HG02870 (cell line): ENCODE data around the gene RBMS1.

ENCODE experiments used
- ATAC-seq: cut with Tn5 transposase; IDR thresholded peaks from one replicate; pipeline ENCODE4 v1.9.1; 2021; ENCODE audit warnings: mild to moderate bottlenecking, moderate library complexity; ENCODE audit not compliant: unreplicated experiment

The RBMS1 gene

DNA sequence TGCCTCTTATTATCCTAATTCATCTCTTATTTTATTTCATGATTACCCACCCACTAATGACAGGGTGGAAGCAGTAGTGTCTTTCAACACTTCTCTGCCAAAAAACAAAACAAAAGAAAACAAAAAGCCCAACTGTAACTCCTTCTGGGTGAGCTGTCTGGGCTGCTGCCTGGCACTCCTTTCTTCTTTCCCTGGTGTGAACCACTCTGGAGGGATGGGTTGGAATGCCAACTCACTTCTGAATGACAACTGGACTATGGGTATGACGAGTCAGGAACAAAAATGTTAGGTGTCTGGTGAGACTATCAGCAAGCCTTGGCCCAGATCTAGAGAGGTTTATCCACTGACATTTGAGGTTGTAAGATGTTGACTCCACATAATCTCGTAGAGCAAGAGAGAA lies 205.3 kb downstream of the RBMS1 start:
- no peak for ATAC-seq

DNA sequence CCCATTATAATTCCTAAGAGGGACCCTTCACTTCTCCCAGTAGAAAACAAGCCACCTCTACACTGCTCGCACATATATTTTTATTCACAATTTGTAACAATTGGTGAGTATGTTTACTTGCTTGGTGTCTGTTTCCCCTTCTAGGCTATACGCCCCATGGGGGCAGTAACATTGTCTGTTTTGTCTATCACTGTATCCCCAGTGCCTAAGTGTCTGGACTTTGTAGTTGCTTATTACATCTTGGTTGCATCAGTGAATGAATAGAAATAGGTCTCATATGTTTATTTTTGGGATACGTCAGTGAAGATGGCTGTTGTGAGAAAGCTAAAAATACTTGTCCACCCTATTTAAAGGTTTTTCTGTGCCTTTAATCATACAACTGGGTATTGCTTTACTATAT lies 206.1 kb downstream of the RBMS1 start:
- ATAC-seq = no peak

DNA sequence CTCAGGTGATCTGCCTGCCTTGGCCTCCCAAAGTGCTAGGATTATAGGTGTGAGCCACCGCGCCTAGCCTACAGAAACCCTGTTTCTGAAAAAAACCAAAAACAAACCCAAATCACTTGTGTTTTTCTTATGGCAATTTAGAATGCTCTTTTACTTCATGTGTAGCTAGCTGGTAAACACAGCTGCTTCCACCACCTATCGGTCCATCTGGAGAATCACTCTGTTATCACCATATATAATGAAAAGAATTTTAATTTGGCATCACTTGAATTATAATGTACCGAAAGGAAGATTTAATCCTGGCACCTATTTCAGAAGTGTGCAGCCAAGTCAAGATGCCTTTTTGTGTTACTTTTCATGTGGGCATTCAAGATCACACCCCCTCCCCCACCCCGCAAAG lies 207.1 kb downstream of the RBMS1 start:
- ATAC-seq = no peak

DNA sequence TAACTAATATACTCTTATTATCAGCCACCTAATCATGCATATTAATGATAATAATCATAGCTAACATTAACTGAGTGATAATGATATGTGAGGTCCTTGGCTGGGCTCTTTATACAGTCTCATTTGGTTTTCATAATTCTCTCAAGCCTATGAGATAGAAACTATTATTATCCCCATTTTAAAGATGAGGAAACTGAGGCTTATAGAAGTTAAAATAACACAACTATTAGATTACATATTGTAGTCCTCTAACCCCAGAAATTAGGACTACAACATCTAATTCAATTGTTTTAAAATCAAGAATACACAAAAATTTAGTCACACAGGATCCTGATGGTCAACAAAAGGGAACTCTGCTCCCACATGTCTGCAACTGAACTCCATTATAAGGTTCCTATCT lies 209.9 kb downstream of the RBMS1 start:
- no peak for ATAC-seq

DNA sequence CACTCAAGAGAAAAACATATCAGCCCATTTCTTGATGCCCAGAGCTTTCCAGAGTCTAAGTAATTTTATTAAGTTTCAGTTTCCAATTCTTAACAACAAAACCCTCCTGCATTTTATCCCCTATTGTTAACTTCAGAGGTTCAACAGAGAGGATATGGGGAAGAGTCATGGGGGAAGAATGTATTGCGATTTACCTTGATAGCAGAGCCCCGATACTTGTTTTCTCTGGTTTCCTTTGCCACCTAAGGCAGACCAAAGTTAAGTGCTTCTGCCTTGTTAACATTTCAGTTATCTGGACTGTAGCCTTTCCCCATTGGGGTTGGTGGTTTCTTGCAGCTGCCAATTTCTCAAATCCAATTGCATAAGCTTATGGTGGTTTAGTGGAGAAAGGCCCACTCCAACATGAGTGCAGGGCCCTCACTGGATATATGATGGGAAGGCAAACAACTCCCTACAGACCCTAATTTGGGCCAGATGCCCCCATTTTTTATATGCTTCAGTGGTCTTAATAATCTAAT lies 211.5 kb downstream of the RBMS1 start:
- ATAC-seq = no peak

DNA sequence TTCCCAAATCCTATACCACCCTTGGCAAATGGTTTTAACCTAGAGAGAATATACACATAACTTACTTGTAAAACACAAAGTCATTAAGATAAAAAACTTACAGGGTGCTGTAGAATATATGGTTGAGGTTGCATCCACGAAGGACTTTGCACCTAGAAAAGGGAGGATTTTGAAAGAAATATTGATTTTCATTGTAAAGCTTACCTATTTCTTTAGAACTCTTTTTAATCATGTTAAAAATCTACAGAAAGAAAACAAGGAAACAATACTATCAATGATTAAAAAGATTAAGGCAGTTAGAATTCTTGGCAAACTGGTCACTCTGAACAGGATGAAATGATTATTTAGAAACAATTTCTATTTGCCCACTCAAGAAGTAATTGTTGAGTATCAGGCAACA lies 212.4 kb downstream of the RBMS1 start:
- ATAC-seq = no peak

DNA sequence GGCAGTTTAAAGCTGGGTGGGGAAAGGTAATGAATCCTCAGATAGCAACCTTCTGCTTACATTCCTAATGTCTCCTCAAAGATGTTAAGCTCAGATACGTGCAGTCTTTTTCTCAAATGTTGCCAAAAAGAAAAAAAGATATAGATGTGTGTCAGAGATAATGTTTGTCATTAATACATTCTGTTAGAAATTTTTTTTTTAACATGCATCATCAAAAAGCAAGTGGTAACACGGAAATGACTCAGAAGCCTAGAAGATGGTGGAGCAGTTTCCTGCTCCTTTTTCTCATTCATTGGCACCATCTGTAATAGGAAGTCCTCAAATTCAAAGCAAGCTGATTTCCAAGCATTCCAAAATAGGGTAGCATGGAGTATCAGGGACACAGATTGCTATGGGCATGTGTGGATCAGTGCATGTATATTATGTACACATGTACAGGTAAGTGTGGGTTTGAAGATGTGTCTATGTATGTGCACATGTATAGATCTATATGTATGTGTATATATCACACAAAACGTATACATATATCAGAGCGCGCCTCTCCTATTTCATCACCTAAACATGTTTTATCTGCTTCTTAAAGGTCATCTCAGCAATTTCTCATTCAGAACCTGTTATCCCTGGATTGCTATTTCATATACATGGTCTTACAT lies 213.7 kb downstream of the RBMS1 start:
- ATAC-seq = no peak

DNA sequence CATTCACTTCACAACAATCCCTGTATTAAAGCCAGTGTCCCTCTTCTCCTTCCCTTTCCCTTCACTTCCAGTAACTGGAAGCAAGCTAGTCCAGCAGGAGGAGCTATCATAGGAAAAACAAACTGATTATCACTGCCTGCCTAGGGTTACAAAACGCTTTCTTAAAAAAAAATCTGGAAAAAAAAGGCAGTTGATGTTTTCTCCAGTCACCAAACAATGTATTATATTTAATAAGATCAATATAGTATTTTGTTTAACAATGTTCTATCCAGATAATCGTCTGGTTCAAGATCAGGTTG lies 214.8 kb downstream of the RBMS1 start:
- no peak for ATAC-seq

DNA sequence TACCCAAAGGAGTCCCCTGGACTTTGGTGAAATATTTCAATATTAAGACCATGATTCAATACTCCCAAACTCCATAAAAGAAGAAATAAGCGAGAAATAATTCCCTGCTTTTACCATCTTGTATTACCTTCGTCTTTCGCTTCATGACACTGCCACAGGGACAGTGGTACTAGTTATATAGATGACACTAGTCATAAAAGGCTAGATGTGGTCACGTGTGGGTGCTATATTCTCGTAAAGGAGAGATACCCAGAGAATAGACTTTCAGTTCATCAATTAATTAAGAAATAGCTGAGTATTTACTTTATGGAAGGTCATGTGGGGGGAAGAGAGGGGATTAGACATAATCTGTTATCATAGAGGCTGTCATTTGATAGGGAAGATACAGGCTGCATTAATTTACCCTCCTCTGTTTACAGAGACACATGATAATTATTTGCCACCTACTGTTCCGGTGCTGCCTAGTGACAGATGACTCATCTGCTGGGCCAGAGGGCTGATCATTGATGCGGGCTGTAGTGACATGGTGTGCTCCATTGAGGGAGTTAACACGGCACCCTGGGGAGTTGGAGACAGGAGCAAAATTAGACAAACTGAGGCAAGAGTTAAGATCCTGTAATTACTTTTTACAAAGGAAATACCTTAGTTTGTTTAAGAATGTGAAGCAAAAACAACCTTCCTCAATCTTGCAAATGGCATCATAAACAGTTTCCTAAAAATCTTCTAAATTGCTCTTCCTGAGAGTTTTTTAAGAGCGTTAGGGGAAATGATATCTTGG lies 215.3 kb downstream of the RBMS1 start:
- peak; percentile 93 for ATAC-seq

DNA sequence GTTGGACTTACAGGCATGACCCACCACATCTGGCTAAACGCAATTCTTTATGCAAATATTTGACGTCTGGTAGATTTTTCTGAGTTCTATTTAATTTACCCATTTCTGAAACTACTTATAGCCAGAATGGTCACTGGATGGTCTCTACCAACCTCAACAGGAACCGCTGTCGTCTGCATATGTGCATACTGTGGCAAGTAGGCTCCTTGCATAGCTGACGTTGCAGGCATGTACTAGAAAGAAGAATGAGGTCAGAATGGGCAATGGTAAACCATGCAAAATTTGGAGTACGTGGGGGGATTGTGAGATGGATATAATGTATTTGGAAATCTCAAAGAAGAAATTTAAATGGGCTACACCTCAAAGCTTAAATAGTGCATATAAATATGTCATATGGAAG lies 216.5 kb downstream of the RBMS1 start:
- ATAC-seq = no peak

DNA sequence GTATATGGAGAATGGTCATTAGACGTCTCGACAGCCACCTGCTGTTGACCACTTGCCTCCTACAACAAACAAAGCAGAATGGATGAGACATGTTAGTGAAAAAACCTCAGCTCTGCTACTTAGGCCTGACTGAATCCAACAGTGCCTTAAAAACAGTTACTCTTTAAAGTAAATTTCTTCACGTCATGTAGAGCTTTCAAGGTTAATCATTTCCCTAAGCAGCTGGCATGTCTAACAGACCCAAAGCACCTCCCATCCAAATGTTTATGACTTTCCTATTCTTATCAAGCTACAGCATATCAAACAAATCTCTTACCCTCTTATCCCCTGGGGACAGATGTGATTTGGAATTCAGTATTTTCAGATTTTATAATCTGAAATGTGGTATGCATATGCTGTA lies 218.0 kb downstream of the RBMS1 start:
- no peak for ATAC-seq

DNA sequence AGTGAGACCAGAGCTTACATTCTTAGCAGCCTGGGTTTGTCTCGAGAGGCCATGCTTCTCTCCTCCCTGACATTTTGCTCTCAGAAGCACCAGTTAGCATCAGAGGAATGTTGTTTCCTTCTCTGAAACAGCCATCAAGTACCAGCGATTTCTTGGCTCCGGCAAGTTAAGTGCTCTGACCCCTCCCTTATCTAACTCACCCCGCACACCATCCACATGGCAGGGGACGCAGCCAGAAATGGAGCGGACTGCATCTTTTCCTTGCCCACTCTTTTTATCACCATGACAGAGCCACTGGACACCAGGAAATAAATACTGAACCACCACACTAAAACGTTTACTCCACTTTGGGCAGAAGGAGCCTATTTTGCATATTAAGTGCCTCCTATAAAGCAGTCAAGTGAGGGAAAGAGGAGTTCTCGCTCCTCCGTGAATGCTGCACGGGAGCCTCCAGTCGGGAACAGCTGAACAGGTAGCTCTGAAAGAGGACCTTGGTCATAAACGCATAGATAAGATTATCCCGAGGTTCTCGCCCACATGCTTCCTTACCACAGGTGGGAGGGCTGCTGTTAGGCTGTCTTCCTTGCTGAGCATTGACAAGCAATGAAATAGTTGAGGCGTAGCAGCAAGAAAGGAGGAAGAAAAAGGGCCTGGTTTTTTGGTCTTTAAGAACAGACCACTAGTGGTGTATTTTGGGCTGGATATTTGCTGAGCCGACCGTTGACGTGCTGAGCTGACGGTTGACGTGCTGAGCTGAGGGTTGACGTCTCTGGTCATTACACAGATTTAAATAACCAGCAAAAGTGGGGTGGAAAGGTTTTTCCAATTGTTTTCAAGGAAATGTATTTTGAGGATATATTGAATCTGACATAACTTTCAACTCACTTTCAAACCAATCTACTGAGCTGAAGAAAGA lies 222.2 kb downstream of the RBMS1 start:
- ATAC-seq = no peak

DNA sequence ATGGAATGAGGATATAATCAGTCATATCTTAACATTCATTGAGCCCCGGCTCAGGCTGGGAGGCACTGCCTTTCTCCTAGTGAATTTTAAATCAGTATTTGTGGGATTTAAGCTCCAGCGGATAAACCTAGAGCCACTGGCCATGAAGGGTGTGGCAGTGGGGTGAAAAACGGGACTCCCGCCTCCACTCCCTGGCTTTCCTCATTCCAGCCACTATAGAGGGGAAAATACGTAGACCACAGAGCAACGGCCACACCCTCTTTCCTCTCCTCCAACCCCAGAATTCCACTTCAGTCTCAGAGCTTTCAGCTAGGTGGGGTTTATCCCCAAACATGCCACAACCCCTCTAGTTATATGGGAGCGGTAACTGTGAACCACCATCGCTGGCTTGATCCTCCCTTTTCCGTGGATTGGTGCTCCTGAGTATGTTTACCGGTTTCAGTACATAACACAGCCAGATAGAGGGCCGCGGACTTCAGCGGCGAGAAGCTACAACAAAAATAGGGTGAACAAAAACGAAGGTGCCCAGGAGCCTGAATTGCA lies 223.0 kb downstream of the RBMS1 start:
- no peak for ATAC-seq

DNA sequence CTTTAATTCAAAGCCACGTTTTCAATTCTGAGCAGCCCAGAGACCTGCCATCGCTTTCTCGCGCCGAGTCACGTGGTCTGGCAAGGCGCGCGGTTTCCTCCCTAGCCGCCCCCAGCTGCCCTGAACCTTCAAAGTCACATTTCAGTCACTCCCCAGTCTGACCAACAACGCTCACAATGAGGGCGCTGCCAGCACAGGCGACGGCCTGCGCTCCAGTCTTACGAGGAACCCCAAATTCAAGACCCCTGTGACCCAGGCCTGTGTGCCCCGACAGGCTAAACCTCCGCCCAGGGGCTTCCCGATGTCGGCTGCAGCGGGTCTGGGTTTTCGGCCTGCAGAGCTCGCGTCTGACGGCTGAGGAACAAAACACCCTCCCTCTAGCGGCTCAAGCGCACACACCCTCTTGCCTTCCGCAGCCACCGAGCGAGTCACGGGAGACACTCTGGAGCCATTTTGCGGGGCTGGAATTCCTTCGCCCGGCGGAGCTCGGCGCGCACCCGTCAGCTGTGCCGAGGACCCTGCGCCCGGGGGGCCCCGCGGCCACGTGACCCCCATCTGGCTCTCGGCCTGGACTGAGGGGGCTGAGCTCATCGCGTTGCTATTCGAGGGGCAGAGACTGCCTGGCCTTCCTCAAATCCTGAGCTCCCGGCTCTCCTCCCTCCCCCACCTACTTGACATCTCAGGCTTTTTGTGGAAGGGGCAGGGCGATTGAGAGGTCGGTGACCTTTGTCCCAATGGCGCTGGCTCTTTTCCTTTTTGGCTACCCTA lies 223.6 kb downstream of the RBMS1 start:
- peak; percentile 66 for ATAC-seq

DNA sequence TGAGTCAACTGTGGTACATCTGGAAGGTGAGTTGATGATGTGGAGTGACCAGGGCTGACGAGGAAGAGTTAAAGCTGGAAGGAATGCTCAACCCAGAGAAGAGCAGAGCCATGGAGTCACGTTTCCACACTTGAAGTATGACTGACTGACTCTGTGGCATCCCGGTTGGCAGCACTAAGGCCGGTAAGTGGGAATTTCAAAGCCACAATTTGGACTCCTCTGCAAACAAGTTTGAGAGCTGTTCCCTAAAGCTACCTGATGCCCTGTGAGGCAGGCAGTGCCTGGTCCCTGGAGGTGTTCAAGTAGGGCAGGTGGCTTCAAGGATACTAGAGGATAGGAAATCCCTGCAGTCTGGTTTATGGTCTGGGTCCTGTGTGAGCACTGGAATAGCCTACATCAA lies 224.2 kb downstream of the RBMS1 start:
- no peak for ATAC-seq

DNA sequence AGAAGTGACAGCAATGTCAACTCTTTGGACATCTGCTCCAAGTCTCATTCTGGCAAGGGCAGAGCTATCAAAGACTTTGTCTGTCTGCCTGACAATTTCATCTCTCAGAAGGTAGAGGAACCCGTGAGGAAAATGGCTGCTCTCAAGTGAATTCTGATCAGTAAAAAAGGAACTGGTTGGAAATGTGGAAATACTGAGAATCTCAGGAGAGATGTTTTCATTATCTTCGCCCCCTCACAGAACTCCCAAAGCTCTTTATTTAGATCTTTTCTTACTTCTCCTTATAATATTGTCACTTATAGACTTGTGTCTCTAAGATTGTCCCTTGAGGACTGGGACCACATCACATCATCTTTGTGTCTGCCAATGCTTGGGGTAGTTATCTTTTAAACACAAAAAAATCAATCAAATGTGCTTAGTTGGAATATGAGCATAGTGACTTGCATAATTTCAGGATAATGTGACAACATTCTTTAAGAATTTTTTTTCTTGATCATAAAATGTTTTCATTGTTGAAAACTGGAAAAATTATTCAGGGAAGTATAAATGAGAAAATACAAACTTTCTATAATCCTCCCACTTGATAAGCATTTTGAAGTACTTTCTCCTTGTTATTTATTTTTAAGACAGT lies 225.3 kb downstream of the RBMS1 start:
- ATAC-seq = no peak

DNA sequence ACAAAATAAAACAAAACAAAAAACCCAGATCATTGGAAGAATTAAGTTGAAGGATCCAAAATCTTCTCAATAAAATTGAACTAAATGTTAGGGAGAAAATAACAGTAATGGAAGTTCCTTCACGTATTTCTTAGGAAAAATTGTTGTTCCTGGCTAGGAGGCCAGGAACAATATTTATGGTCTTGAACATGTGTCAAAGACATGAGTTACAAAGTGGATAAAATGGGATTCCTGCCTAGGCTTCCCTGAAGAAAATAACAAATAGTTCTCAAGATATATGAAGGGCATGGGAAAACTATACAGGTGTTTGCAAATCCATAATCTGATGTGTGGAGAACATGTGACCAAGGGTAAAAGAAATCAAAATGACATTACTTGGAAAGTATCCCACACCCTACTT lies 225.9 kb downstream of the RBMS1 start:
- no peak for ATAC-seq

DNA sequence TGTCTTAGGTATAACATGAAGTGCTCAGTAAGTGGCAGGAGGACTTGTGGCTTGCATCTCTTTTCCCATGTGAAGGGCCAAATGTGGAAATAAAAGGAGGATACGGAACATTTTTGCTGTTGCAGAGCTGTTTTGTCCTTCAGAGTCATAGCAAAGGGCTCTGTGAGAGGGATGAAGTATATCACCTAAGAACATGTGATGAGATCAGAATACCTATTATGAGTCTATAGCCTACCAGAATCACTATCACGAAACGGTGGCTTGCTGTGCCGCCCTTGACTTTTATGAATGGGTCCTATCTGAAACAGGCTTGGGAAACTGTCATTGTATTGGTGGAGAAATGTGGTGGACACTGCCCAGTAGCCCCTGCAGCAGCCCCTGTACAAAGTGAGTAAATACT lies 226.6 kb downstream of the RBMS1 start:
- ATAC-seq = no peak

DNA sequence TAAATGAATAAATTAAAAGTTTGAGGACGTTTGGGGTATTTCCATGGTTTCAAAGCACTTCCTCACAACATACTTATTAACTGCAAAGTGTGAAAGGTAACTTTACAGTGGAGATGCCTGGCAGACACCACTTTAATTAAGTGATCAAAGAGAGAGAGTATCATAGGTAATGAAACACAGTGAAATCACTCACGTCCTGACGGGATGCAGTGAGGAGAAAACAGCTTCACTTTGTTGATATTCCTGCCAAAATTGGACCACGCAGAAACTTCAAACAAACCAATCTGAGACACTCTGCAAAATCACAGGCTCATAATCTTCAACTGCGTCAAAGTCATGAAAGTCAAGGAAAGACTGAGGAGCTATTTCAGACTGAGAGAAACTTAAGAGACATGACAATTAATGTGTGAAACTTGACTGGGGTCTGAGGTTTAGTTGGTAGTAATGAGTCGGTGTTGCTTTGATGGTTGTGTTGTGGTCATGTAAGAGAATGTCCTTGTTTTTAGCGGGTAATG lies 227.5 kb downstream of the RBMS1 start:
- ATAC-seq = peak; percentile 55

DNA sequence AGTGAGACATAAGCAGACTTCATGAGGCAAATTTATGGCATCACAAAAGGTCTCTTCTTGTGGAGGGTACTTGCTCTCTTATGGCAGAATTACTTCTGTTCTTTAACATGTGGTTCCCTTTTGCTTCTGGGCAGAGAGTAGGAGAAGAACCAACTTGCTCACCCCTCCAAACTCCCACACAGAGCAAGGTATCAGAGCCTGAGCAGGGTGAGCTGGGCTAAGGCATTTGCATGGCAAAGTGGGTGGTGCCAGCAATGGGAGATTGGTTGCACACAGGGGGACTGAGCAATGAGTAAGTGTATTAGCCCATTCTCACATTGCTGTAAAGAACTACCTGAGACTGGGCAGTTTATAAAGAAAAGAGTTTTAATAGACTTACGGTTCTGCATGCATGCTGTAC lies 229.3 kb downstream of the RBMS1 start:
- no peak for ATAC-seq
